Measurements from ENCODE around the gene TBC1D4.
"Not testable (repeated sequence)": the region's sequence is repeated elsewhere in the genome, so short reads cannot be mapped to it uniquely, and the experiment has no call there.

The TBC1D4 gene

DNA sequence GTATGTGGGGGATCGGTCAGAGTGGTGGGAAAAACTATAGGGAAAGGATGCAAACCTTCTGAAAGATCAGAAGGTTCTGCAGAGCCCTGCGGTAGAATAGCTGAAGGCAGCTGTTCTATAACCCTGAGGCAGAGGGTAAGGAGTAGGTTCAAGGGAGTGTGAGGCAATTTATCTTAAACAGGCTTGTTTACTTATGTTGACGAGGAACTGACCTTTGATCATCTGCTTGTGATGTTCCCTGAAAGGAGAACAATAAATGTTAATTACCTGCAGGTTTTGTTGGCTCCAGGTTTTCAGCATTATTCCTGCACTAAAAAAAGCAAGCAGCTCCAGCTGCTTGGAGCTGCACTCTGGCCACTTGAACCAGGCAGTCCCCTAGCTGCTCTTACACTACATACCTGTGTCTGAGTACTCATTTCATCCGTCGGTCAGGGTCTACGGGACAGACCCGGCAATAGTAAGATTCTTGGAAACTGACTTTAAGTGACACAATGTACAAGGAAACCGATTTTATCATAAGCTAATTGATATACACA lies 202.1 kb downstream of the TBC1D4 start:
- Histone ChIP-seq H3K4me3 (ENCODE audit: low read length) (no peak overlapping the region), H3K4me2 (ENCODE audit: low read length) (no peak overlapping the region), H3K9ac (ENCODE audit: low read depth, low read length) (no peak overlapping the region), H3K9me3 (replicated peaks; ENCODE audit: low read length) (no peaks in the 10 kb centered on the region), H3K4me1 (ENCODE audit: control insufficient read depth, insufficient read depth, low read length) (no peaks in the 10 kb centered on the region), H3K27me3 (ENCODE audit: control insufficient read depth, insufficient read depth, low read length) (no peaks in the 10 kb centered on the region), H3K36me3 (ENCODE audit: insufficient read depth, low read length) (no peaks in the 10 kb centered on the region)

DNA sequence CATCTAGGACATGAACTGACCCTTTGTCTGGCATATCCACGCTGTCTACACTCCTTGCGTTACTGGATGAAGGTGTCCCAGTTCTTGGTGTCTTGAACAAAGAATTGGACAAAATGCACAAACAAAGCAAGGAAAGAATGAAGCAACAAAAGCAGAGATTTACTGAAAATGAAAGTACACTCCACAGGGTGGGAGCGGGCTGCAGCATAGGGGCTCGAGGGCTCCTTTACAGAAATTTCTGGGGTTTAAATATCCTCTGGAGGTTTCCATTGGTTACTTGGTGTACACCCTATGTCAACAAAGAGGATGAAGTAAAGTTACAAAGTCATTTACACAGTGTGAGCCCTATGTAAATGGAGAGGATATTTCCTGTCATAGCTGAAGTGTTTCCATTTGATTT lies 208.3 kb downstream of the TBC1D4 start:
- not testable (repeated sequence) for H3K9ac ChIP-seq (ENCODE audit: low read depth, low read length); H3K36me3 ChIP-seq (ENCODE audit: insufficient read depth, low read length); H3K4me2 ChIP-seq (ENCODE audit: low read length); H3K4me1 ChIP-seq (ENCODE audit: control insufficient read depth, insufficient read depth, low read length); H3K9me3 ChIP-seq (replicated peaks; ENCODE audit: low read length); H3K4me3 ChIP-seq (ENCODE audit: low read length); H3K27me3 ChIP-seq (ENCODE audit: control insufficient read depth, insufficient read depth, low read length)

DNA sequence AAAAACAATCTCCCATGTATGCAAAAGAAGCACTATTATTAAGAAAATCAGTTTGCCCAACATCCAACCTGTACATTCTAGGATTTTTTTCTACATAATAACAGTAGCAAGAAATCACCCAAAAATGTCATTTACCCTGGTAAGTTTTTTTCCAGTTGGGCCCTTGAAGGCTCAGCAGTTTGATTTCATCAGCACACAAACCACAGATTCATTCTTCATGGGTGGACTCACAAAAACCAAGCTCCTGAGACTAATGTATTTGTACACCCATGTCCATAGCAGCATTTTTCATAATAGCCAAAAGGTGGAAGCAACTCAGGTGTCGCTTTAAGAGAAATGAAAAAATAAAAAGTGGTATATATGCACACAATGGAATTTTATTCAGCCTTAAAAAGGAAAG lies 210.1 kb downstream of the TBC1D4 start:
- no peak overlapping the region for H3K4me3 ChIP-seq (ENCODE audit: low read length)
- no peaks in the 10 kb centered on the region for H3K36me3 ChIP-seq (ENCODE audit: insufficient read depth, low read length)
- H3K4me1 ChIP-seq (ENCODE audit: control insufficient read depth, insufficient read depth, low read length), result no peaks in the 10 kb centered on the region
- H3K9ac ChIP-seq (ENCODE audit: low read depth, low read length), result no peak overlapping the region
- H3K4me2 ChIP-seq (ENCODE audit: low read length), result no peak overlapping the region
- no peaks in the 10 kb centered on the region for H3K9me3 ChIP-seq (replicated peaks; ENCODE audit: low read length)
- H3K27me3 ChIP-seq (ENCODE audit: control insufficient read depth, insufficient read depth, low read length), result no peaks in the 10 kb centered on the region

DNA sequence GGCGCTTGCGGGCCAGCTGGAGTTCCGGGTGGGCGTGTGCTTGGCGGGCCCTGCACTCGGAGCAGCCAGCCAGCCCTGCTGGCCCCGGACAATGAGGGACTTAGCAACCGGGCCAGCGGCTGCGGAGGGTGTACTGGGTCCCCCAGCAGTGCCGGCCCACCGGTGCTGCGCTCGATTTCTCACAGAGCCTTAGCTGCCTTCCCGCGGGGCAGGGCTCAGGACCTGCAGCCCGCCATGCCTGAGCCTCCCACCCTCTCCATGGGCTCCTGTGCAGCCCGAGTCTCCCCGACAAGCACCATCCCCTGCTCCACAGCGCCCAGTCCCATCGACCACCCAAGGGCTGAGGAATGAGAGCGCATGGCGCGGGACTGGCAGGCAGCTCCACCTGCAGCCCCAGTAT lies 213.5 kb downstream of the TBC1D4 start:
- H3K4me2 ChIP-seq (ENCODE audit: low read length); H3K9me3 ChIP-seq (replicated peaks; ENCODE audit: low read length); H3K36me3 ChIP-seq (ENCODE audit: insufficient read depth, low read length); H3K4me3 ChIP-seq (ENCODE audit: low read length); H3K9ac ChIP-seq (ENCODE audit: low read depth, low read length); H3K27me3 ChIP-seq (ENCODE audit: control insufficient read depth, insufficient read depth, low read length); H3K4me1 ChIP-seq (ENCODE audit: control insufficient read depth, insufficient read depth, low read length): not testable (repeated sequence)

DNA sequence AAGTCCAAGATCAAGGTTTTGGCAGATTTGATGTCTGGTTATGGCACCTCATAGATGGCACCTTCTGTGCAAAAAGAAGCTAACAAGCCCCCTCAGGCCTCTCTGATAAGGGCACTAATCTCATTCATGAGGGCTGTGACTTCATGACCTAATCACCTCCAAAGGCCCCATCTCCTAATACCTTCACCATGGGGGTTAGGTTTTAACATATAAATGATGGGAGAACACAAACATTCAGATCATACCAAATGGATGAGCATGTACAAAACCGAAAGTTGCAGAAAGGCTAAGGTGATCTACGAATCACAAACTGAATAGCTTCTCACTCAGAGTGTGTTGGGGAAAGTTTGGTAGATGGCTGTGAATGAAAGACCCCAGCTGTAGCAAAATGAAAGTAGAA lies 217.4 kb downstream of the TBC1D4 start:
- Histone ChIP-seq H3K4me2 (ENCODE audit: low read length) (no peak overlapping the region), H3K4me3 (ENCODE audit: low read length) (no peak overlapping the region), H3K9me3 (replicated peaks; ENCODE audit: low read length) (no peaks in the 10 kb centered on the region), H3K27me3 (ENCODE audit: control insufficient read depth, insufficient read depth, low read length) (no peaks in the 10 kb centered on the region), H3K9ac (ENCODE audit: low read depth, low read length) (no peak overlapping the region), H3K36me3 (ENCODE audit: insufficient read depth, low read length) (no peaks in the 10 kb centered on the region), H3K4me1 (ENCODE audit: control insufficient read depth, insufficient read depth, low read length) (no peaks in the 10 kb centered on the region)

DNA sequence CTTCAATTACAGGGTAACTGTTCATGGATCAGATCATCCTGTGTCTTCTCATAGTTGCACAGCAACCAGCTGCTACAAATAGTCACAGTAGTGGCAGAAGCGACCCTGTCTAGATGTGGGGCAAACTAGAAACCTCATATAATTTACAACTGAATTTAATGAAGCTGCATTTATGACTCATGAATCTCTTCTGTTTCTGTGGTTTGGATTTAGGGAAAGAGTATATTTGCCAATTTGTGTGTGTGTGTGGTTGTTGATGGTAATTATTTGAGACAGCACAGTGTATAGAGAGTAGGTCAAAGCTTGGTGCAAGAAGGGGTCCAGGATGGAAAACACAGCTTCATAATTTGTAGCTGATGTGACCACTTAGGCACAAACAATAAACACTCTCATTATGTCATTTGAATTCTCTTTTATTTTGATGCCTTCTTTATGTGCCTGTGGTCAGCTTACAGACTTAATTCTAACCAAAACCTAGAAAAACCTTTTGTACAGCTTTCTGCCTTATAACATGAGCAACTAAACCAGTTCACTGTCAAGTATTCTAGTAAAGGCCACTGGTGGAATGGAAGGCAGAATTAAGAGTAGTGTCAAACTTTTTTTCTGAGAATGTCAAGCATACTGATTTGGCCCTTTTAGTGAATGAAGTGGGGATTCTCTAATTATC lies 218.1 kb downstream of the TBC1D4 start:
- H3K4me3 ChIP-seq (ENCODE audit: low read length), result no peak overlapping the region
- H3K27me3 ChIP-seq (ENCODE audit: control insufficient read depth, insufficient read depth, low read length), result no peaks in the 10 kb centered on the region
- no peaks in the 10 kb centered on the region for H3K36me3 ChIP-seq (ENCODE audit: insufficient read depth, low read length)
- no peak overlapping the region for H3K9ac ChIP-seq (ENCODE audit: low read depth, low read length)
- no peaks in the 10 kb centered on the region for H3K4me1 ChIP-seq (ENCODE audit: control insufficient read depth, insufficient read depth, low read length)
- H3K4me2 ChIP-seq (ENCODE audit: low read length), result no peak overlapping the region
- H3K9me3 ChIP-seq (replicated peaks; ENCODE audit: low read length), result no peaks in the 10 kb centered on the region

DNA sequence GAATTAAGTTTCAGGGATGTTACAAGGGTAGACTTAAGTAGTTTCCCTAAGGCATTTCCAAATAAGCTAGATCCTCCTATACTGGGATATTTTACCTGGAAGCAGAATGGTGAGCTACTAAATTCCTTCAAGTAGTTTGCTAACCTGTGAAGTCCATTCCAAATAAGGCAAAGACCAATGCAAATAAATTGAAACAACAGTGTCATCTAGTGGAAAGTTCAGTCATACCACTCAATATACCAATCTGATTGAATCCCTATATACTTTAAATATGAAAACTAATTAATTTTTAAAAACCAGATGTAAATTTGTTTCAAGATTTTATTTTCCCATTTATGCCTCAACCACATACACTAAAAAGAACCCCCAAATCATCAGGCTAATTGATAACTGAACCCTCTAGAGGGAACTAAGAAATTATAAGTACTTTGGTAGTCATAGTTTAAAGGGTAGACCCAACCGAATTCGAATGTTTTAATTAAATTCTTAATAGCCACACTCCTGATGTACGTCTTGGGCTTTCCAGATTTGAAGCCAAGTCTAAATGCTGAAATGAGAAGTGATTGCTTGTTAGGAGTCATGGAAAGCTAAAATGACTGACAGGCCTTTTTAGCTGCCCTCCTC lies 223.7 kb downstream of the TBC1D4 start:
- H3K36me3 ChIP-seq (ENCODE audit: insufficient read depth, low read length), result no peaks in the 10 kb centered on the region
- H3K4me2 ChIP-seq (ENCODE audit: low read length), result no peak overlapping the region
- no peak overlapping the region for H3K4me3 ChIP-seq (ENCODE audit: low read length)
- no peaks in the 10 kb centered on the region for H3K9me3 ChIP-seq (replicated peaks; ENCODE audit: low read length)
- H3K4me1 ChIP-seq (ENCODE audit: control insufficient read depth, insufficient read depth, low read length), result no peaks in the 10 kb centered on the region
- H3K9ac ChIP-seq (ENCODE audit: low read depth, low read length), result no peak overlapping the region
- H3K27me3 ChIP-seq (ENCODE audit: control insufficient read depth, insufficient read depth, low read length), result no peaks in the 10 kb centered on the region

DNA sequence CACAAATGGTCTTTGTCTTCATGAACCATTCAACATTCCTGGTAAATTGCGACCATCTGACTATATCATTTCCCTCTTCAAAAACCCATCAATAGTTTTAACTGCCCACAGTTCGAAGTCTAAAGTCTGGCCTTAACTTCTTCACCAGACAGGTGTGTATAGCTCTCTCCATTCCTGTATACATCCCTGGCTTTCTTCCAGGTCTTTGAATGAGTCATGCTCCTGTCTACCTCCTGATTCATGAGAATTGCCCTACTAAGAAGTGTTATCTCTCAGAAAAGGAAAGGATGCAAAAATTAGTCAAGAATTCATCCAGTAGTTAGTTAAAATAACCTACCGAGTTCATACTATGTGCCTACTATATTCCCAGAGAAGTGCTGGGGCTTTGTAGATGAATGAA lies 225.0 kb downstream of the TBC1D4 start:
- Histone ChIP-seq H3K9ac (ENCODE audit: low read depth, low read length) (no peak overlapping the region), H3K27me3 (ENCODE audit: control insufficient read depth, insufficient read depth, low read length) (no peaks in the 10 kb centered on the region), H3K4me1 (ENCODE audit: control insufficient read depth, insufficient read depth, low read length) (no peaks in the 10 kb centered on the region), H3K4me3 (ENCODE audit: low read length) (no peak overlapping the region), H3K9me3 (replicated peaks; ENCODE audit: low read length) (no peaks in the 10 kb centered on the region), H3K4me2 (ENCODE audit: low read length) (no peak overlapping the region), H3K36me3 (ENCODE audit: insufficient read depth, low read length) (no peaks in the 10 kb centered on the region)

DNA sequence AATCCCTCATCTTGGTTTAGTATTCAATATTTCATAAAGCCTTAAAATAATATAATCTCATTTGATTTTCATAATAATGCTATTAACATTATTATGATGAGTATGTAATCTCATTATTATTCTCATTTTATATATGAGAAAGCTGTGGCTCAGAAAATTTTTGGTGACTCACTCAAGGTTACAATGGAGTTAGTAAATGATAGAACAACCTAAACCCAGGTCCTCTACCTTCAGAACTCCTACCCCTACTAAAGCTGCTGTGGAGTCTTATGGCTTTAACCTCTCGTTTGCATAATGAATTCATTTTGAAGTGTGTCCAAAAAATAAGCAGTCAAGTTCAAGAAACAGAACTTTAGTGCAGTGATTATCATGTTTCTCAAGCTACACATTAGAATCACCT lies 226.3 kb downstream of the TBC1D4 start:
- H3K9me3 ChIP-seq (replicated peaks; ENCODE audit: low read length), result no peaks in the 10 kb centered on the region
- H3K4me1 ChIP-seq (ENCODE audit: control insufficient read depth, insufficient read depth, low read length), result peaks cover 5% of the 10 kb centered on the region
- no peak overlapping the region for H3K9ac ChIP-seq (ENCODE audit: low read depth, low read length)
- H3K4me2 ChIP-seq (ENCODE audit: low read length), result no peak overlapping the region
- H3K36me3 ChIP-seq (ENCODE audit: insufficient read depth, low read length), result no peaks in the 10 kb centered on the region
- no peak overlapping the region for H3K4me3 ChIP-seq (ENCODE audit: low read length)
- no peaks in the 10 kb centered on the region for H3K27me3 ChIP-seq (ENCODE audit: control insufficient read depth, insufficient read depth, low read length)

DNA sequence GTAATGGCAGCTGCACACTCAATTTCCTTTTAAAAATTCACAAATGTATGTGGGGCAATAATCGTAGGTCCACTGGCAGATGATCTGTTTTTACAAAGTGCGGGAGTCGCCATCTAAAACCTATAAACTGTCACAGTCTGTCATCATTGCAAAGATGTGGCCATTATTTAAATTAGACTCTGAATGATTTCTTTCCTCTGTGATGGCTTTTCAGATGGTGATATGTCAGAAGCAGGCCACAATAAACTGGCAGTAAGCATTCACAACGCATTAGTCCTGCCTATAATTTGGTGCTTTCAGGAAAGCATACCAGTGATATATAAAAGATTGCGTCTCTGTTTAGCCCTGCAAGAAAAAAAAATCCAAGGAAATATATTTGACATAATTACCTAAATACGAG lies 226.8 kb downstream of the TBC1D4 start:
- H3K27me3 ChIP-seq (ENCODE audit: control insufficient read depth, insufficient read depth, low read length), result no peaks in the 10 kb centered on the region
- no peaks in the 10 kb centered on the region for H3K36me3 ChIP-seq (ENCODE audit: insufficient read depth, low read length)
- peaks cover 8% of the 10 kb centered on the region for H3K4me1 ChIP-seq (ENCODE audit: control insufficient read depth, insufficient read depth, low read length)
- no peak overlapping the region for H3K4me2 ChIP-seq (ENCODE audit: low read length)
- no peak overlapping the region for H3K9ac ChIP-seq (ENCODE audit: low read depth, low read length)
- H3K9me3 ChIP-seq (replicated peaks; ENCODE audit: low read length), result no peaks in the 10 kb centered on the region
- H3K4me3 ChIP-seq (ENCODE audit: low read length), result no peak overlapping the region

DNA sequence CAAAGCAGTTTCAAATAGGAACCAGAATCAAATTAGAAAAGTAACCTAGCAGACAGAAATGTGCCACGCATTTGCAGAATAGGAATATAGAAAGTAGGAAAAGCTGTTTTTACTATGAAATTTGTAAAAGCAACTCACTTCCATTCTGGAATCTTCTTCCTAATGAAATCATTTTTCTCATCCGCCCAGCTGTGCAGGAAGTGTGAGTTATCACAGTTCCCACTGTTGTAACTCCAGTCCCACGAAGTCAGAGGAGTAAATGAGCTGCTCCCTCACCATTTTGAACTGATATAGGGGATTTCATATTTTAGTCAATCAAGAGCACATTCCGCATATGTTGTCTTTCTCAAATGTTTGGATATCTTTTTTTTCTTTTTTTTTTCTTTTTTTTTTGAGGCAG lies 230.8 kb downstream of the TBC1D4 start:
- Histone ChIP-seq H3K9ac (ENCODE audit: low read depth, low read length) (no peak overlapping the region), H3K36me3 (ENCODE audit: insufficient read depth, low read length) (no peaks in the 10 kb centered on the region)

DNA sequence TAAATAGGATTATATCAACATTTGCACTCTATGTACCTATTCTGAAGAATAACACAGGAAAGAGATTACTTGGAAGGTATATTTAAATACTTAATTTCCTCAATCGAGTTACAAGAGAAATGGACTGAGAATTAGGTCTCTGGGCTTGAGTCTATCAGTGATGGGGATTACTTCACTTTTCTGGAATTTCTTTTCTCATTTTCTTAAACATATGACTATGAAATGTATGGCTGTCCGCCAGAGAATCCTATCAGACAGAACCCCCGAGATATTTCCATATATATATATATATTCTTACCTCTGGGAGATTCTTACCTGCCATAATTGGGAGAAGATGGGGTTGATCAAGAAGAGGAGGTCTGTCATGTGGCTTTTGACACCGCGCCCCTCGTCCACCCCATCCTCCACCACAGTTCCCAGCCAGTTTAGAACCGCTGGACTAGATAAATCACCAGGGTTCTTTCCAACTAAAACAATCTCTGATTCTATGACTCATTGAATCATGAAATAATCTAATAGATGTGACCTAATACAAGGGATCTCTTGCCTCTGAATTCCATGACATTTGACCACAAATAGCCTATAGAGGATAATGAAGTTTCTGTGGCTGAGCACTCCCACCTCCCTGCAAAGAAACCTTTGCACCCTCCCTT lies 231.3 kb downstream of the TBC1D4 start:
- H3K9me3 ChIP-seq (replicated peaks; ENCODE audit: low read length), result no peaks in the 10 kb centered on the region
- H3K4me3 ChIP-seq (ENCODE audit: low read length), result no peak overlapping the region
- peaks cover 9% of the 10 kb centered on the region for H3K4me1 ChIP-seq (ENCODE audit: control insufficient read depth, insufficient read depth, low read length)
- H3K27me3 ChIP-seq (ENCODE audit: control insufficient read depth, insufficient read depth, low read length), result no peaks in the 10 kb centered on the region
- no peak overlapping the region for H3K9ac ChIP-seq (ENCODE audit: low read depth, low read length)
- peak overlapping the region; percentile 20 for H3K4me2 ChIP-seq (ENCODE audit: low read length)
- H3K36me3 ChIP-seq (ENCODE audit: insufficient read depth, low read length), result no peaks in the 10 kb centered on the region

More for the DNA sequence above, 230.8 kb downstream of the TBC1D4 start:
- Histone ChIP-seq H3K27me3 (ENCODE audit: control insufficient read depth, insufficient read depth, low read length) (no peaks in the 10 kb centered on the region), H3K9me3 (replicated peaks; ENCODE audit: low read length) (no peaks in the 10 kb centered on the region), H3K4me1 (ENCODE audit: control insufficient read depth, insufficient read depth, low read length) (peaks cover 9% of the 10 kb centered on the region), H3K4me3 (ENCODE audit: low read length) (no peak overlapping the region), H3K4me2 (ENCODE audit: low read length) (peak overlapping the region; percentile 20)

Measured in skeletal muscle satellite cell (primary cell).